Neural progenitor cell (in vitro differentiated cells): ENCODE data around the gene TMEM253. TPM values are rescaled to one million over a fixed set of nuclear protein-coding genes. Genes with fewer than 3 reads are reported as not detected.

Experiments
- DNase-seq: peaks from one replicate; pipeline ENCODE4 v3.0.0-alpha.2; 2016; ENCODE audit warnings: low spot score
- H2AFZ ChIP-seq: fragments of 200-600 bp; sonication (generic); replicated peaks from 2 replicates; pipeline ENCODE4 v1.6.1; 2016; ENCODE audit warnings: antibody characterized with exemption
- H3F3A ChIP-seq: fragments of 200-600 bp; sonication (generic); 2 replicates; pipeline ENCODE4 v1.6.1; 2016; ENCODE audit warnings: antibody characterized with exemption, low read depth
- H3K27ac ChIP-seq: fragments of 200-600 bp; sonication (generic); 2 replicates; pipeline ENCODE4 v1.5.1; 2016; ENCODE audit warnings: mild to moderate bottlenecking
- H3K27me3 ChIP-seq: fragments of 200-600 bp; sonication (generic); 2 replicates; pipeline ENCODE4 v1.6.1; 2016; ENCODE audit warnings: mild to moderate bottlenecking, moderate library complexity
- H3K36me3 ChIP-seq: fragments of 200-600 bp; sonication (generic); 2 replicates; pipeline ENCODE4 v1.5.1; 2016
- H3K4me1 ChIP-seq: fragments of 200-600 bp; sonication (generic); 2 replicates; pipeline ENCODE4 v1.6.1; 2016; ENCODE audit warnings: mixed run types
- H3K4me2 ChIP-seq: fragments of 200-600 bp; sonication (generic); 2 replicates; pipeline ENCODE4 v1.6.1; 2016
- H3K4me3 ChIP-seq: fragments of 200-600 bp; sonication (generic); 2 replicates; pipeline ENCODE4 v1.5.1; 2016
- H3K79me2 ChIP-seq: fragments of 200-600 bp; sonication (generic); 2 replicates; pipeline ENCODE4 v1.6.1; 2016; ENCODE audit warnings: low read depth
- H3K9ac ChIP-seq: fragments of 200-600 bp; sonication (generic); 2 replicates; pipeline ENCODE4 v1.6.1; 2016
- H3K9me3 ChIP-seq: fragments of 200-600 bp; sonication (generic); 2 replicates; pipeline ENCODE4 v1.5.1; 2016; ENCODE audit warnings: low read depth
- H4K20me1 ChIP-seq: fragments of 200-600 bp; sonication (generic); 2 replicates; pipeline ENCODE4 v1.6.1; 2016; ENCODE audit warnings: low read depth
- H3K27ac Mint-ChIP-seq: 3 replicates; pipeline ENCODE4 v1.8.0; 2021; ENCODE audit warnings: mixed read lengths
- H3K27me3 Mint-ChIP-seq: 2 replicates; pipeline ENCODE4 v1.8.0; 2022; ENCODE audit warnings: low read depth, mild to moderate bottlenecking, inconsistent platforms, moderate library complexity, mixed read lengths; ENCODE audit not compliant: insufficient read depth
- H3K36me3 Mint-ChIP-seq: 3 replicates; pipeline ENCODE4 v1.8.0; 2021; ENCODE audit warnings: mixed read lengths
- H3K4me1 Mint-ChIP-seq: 3 replicates; pipeline ENCODE4 v1.8.0; 2021; ENCODE audit warnings: mixed read lengths
- H3K4me3 Mint-ChIP-seq: 3 replicates; pipeline ENCODE4 v1.8.0; 2021; ENCODE audit warnings: mild to moderate bottlenecking, moderate library complexity, mixed read lengths
- H3K9me3 Mint-ChIP-seq: 3 replicates; pipeline ENCODE4 v1.8.0; 2020; ENCODE audit warnings: mixed read lengths
- EZH2 ChIP-seq: fragments of 200-600 bp; sonication (generic); IDR thresholded peaks from 2 replicates; pipeline ENCODE4 v1.6.1; 2017; ENCODE audit warnings: antibody characterized with exemption, mild to moderate bottlenecking, moderate library complexity
- EZH2phosphoT487 ChIP-seq: fragments of 200-600 bp; sonication (generic); IDR thresholded peaks from 2 replicates; pipeline ENCODE4 v1.6.1; 2017; ENCODE audit warnings: antibody characterized with exemption
- total RNA-seq: library from RNA; depleted of rRNA; stranded (reverse); fragments of >200 nt; gene quantifications from 2 replicates; pipeline ENCODE4 v1.2.3, GENCODE V29; 2015; ENCODE audit warnings: low replicate concordance
- TF ChIP-seq, protein P1 (sequence below): fragments of 200-600 bp; sonication (generic); IDR thresholded peaks from 2 replicates; pipeline ENCODE4 v1.5.1; 2017; ENCODE audit warnings: antibody characterized with exemption, mild to moderate bottlenecking

Gene TMEM253
- total RNA-seq, 1 donor from 2014 or later, result 0.22 TPM

DNA sequence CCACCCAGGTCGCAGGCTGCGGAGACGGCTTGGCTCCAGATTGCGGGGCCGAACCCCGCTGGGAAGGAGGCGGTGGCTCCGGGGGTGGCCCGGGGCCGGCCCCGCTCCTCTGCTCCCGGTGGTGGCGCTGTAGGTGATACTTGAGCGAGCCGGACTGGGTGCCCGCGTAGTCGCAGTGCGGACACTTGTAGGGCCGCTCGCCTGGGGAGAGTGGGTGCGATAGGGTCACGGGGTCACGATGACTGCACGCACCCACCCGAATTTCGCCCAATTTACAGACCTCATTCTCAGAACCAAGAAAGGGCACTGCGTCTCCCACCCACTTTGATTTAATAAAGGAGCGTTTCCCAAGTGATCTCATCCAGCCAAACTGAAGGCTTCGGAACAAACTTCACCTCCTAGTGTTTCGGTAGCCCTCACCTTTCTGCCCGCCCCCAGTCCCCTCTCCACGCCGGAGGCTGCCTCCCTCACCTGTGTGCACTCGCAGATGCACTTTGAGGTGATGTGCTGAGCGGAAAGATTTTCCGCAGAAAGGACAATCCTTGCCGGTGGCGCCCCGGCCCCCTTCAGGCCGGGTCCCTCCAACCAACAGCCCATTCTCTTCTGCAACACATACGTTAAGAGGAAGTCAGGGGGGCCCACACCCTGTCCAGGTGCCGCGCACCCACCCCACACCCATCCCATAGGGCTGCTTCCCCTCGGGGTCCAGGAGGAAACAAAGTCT lies 9.8 kb upstream of the TMEM253 start:
- Histone ChIP-seq H3K27me3 (peaks cover 3% of the 10 kb centered on the region), H3K36me3 (peaks cover 5% of the 10 kb centered on the region), H3K9ac (no peak overlapping the region), H3K9me3 (no peaks in the 10 kb centered on the region), H3K4me1 (peaks cover 45% of the 10 kb centered on the region), H3F3A (peaks cover 91% of the 10 kb centered on the region), H2AFZ (no peak overlapping the region), H3K27ac (peak overlapping the region; percentile 38), H4K20me1 (peaks cover 84% of the 10 kb centered on the region), H3K79me2 (peaks cover 58% of the 10 kb centered on the region), H3K4me3 (no peak overlapping the region), H3K4me2 (peak overlapping the region; percentile 87)
- Mint-ChIP-seq H3K27me3 (peaks cover 30% of the 10 kb centered on the region), H3K27ac (peak overlapping the region; percentile 89), H3K9me3 (peaks cover 9% of the 10 kb centered on the region), H3K4me3 (peak overlapping the region; percentile 69), H3K36me3 (peaks cover 44% of the 10 kb centered on the region), H3K4me1 (peaks cover 69% of the 10 kb centered on the region)
- TF ChIP-seq EZH2, result no peak
- no peak for TF ChIP-seq EZH2phosphoT487
- TF ChIP-seq, protein P1, sequence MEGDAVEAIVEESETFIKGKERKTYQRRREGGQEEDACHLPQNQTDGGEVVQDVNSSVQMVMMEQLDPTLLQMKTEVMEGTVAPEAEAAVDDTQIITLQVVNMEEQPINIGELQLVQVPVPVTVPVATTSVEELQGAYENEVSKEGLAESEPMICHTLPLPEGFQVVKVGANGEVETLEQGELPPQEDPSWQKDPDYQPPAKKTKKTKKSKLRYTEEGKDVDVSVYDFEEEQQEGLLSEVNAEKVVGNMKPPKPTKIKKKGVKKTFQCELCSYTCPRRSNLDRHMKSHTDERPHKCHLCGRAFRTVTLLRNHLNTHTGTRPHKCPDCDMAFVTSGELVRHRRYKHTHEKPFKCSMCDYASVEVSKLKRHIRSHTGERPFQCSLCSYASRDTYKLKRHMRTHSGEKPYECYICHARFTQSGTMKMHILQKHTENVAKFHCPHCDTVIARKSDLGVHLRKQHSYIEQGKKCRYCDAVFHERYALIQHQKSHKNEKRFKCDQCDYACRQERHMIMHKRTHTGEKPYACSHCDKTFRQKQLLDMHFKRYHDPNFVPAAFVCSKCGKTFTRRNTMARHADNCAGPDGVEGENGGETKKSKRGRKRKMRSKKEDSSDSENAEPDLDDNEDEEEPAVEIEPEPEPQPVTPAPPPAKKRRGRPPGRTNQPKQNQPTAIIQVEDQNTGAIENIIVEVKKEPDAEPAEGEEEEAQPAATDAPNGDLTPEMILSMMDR, result no peak
- DNase-seq, result no peak

DNA sequence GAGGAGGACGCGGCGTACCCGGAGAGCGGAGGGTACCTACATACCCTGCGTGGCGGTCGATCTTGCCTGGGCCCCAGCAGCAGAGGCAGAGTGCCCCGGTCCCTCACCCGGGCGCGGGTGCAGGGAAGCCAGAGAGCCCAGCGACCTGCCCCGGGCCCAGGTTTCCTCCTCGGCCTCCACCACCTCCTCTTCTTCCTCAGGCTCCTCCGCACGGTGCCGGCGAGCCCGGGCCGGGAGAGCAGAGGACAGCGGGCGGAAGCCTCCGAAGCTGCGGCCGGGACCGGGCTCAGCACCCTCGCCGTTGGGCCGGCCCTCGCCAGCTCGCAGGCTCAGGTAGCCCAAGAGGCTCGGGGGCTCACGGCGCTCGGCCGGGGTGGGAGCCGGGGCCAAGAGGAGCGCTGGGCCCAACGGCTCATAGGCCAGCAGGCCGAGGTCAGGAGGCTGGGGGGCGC lies 9.0 kb upstream of the TMEM253 start:
- Histone ChIP-seq H2AFZ (no peak overlapping the region), H3K4me3 (peak overlapping the region; percentile 27), H3K79me2 (peaks cover 66% of the 10 kb centered on the region), H3K27me3 (peaks cover 3% of the 10 kb centered on the region), H3K9ac (no peak overlapping the region), H3F3A (peaks cover 91% of the 10 kb centered on the region), H3K36me3 (peaks cover 5% of the 10 kb centered on the region), H3K4me2 (peak overlapping the region; percentile 87), H3K27ac (no peak overlapping the region), H3K9me3 (no peaks in the 10 kb centered on the region), H4K20me1 (peaks cover 89% of the 10 kb centered on the region), H3K4me1 (peaks cover 52% of the 10 kb centered on the region)
- H3K4me3 Mint-ChIP-seq, result peak overlapping the region; percentile 69
- no peak for DNase-seq
- H3K27ac Mint-ChIP-seq, result peak overlapping the region; percentile 89
- peaks cover 30% of the 10 kb centered on the region for H3K27me3 Mint-ChIP-seq
- TF ChIP-seq, protein P1, result no peak
- no peak for TF ChIP-seq EZH2
- TF ChIP-seq EZH2phosphoT487, result no peak
- H3K9me3 Mint-ChIP-seq, result peaks cover 7% of the 10 kb centered on the region
- peaks cover 38% of the 10 kb centered on the region for H3K36me3 Mint-ChIP-seq
- H3K4me1 Mint-ChIP-seq, result peaks cover 71% of the 10 kb centered on the region

DNA sequence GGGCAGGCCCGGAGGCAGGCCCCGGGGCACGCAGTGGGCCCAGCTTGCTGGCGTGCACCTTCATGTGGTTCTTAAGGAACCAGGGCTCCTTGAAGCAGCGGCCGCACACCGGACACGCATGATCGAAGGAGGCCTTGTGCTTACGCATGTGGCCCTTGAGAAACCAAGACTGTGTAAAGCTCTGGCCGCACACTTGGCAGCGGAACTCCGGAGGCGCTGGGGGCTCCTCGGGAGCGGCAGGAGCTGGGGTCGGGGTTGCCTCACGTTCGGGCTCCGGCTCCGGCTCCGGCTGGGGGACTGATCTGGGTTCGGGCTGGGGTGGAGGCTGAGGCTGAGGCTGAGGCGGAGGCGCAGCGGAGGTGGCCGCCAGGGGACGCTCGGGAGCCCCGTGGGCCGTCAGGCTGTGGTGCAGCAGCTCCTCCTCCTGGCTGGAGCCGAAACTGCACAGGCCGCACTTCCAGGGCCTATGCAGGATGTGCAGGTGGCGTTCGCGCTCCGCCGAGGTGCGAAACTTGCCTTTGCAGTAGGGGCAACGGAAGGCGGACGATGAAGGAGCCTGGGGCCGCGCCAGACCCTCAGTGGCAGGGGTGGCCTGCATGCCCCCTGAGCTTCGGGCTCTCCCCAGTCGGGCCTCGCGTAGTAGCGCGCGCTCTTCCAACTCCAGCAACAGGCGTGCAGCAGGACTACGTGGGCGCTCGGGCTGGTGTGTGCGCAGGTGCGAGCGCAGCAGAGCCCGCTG lies 8.4 kb upstream of the TMEM253 start:
- DNase-seq, result peak; percentile 87
- Mint-ChIP-seq H3K4me1 (peaks cover 73% of the 10 kb centered on the region), H3K27me3 (peaks cover 28% of the 10 kb centered on the region), H3K36me3 (peaks cover 35% of the 10 kb centered on the region), H3K27ac (no peak overlapping the region), H3K4me3 (peak overlapping the region; percentile 95), H3K9me3 (peaks cover 6% of the 10 kb centered on the region)
- Histone ChIP-seq H4K20me1 (peaks cover 86% of the 10 kb centered on the region), H3K27me3 (peaks cover 3% of the 10 kb centered on the region), H3F3A (peaks cover 91% of the 10 kb centered on the region), H3K4me1 (peaks cover 54% of the 10 kb centered on the region), H3K4me2 (peak overlapping the region; percentile 87), H3K4me3 (peak overlapping the region; percentile 53), H3K36me3 (peaks cover 5% of the 10 kb centered on the region), H3K9me3 (no peaks in the 10 kb centered on the region), H2AFZ (no peak overlapping the region), H3K79me2 (peaks cover 72% of the 10 kb centered on the region), H3K9ac (no peak overlapping the region), H3K27ac (peak overlapping the region; percentile 100)
- TF ChIP-seq, protein P1, result peak; percentile 97
- TF ChIP-seq EZH2 (no peak), EZH2phosphoT487 (no peak)
